Measurements from ENCODE around the gene PRDM1.
A peak's percentile ranks its signal among the peaks of the same experiment; 100 is the strongest.

The PRDM1 gene

DNA sequence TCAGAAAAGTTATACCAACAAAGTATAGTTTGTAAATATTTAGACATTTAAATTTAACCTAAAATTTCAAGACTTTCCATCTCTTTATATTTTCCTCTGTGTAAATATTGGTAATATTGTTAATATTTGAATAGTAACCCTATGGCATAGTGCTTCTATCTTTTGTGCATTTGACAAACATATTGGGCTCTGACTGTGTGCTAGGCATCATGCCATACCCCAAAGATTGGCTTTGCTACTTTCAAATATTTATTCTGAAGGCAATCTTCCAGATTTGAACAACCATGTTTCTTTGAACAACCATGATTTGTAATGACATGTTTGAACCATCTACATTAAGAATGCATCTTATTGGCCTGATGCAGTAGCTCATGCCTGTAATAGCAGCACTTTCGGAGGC, 15.5 kb upstream of the PRDM1 start:
- no peak for DNase-seq

DNA sequence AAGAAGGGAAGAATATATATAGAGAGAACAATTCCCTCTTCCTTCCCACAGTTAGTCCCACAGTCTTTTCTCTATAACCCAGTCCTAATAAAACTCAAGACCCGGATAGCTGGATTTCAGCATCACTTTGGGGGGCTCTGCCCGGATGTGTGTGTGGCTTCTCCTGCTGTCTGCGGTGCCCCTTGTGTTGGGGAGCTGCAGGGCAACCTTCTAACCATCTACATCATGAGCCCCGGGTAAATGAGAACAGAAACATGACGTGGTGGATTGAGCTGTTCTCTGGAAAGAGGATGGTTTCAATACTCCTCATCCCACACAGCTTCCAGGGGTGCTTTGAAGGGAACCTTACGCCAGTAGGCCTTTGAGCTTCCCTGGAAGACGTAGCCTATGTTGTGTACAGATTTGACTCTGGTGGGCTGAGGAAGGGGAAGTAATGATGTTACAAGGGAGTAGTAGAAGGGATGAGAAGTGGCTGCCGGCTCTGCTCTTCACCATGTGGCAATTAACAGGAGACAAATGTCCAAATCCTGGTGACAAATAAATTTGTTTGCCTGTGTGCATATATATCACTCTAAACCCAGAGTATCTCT, 13.5 kb upstream of the PRDM1 start:
- no peak for DNase-seq

DNA sequence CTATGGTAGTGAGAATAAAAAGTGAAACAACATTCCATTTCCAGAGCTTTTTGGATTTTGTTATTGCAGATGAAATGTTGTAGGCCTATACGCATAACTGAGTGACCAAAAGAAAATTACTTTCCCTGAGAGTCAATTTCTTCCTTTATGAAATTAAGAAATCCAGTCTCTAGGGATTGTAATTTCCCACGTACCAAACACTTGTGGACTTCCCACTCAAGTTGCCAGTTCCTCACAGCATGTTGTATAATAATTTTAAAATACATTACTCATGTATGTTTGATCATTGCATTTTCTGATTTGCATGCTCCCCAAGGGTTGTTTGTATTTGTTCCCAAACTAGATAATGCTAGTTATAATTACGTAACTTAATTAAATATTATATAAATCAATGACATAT, 12.0 kb upstream of the PRDM1 start:
- DNase-seq = no peak

DNA sequence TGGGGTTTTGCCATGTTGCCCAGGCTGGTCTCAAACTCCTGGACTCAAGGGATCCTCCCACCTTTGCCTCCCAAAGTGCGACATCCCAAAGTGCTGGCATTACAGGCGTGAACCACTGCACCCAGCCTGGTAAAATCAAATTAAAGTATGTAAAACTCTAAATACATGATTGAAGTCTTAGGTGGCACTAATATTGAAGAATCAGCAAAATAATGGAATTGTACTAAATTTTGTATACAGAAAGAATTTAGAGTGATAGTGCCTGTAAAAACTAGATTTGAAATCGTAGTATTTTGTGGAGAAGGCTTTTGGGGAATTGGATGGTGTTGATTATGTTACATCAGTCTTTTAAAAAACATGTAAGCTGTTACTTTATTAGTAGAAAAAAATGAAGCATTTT, 10.0 kb upstream of the PRDM1 start:
- DNase-seq = no peak

DNA sequence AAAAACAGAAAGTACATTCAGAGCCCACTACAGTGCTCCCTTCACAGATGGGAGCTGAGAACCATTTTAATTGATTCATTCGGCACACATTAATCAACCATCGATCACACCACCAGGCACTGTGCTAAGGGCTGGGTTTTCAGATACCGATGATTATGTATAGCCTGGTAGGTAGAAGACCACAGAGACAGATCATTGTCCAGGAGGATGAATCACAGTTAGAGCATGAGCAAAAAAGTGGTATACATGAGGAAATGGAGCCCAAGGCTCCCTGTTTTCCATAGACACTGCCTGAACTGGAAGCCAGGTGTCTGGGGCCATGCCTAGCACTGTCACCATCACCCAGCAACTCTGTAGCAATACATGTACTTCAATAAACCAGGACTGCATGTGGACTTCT, 9.0 kb upstream of the PRDM1 start:
- DNase-seq = no peak

DNA sequence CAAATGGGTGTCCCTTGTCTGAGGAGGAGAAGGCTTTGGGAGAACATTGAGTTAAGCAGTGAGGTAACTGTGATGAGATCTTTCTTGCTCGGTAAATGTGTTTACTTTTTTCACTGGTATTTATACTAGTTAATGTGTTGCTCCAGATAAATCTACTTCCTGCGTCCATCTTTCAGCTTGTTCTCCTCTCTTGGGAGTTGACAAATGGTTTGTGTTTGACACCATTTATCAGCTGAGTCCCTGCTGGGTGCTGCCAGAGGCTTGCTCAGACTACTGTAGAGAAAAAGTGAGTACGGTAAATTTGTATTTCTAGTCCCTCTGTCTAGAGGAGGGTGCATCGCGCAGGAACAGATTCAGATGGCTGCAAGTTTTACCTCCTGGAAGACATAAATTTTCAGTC, 8.3 kb upstream of the PRDM1 start:
- DNase-seq = no peak

DNA sequence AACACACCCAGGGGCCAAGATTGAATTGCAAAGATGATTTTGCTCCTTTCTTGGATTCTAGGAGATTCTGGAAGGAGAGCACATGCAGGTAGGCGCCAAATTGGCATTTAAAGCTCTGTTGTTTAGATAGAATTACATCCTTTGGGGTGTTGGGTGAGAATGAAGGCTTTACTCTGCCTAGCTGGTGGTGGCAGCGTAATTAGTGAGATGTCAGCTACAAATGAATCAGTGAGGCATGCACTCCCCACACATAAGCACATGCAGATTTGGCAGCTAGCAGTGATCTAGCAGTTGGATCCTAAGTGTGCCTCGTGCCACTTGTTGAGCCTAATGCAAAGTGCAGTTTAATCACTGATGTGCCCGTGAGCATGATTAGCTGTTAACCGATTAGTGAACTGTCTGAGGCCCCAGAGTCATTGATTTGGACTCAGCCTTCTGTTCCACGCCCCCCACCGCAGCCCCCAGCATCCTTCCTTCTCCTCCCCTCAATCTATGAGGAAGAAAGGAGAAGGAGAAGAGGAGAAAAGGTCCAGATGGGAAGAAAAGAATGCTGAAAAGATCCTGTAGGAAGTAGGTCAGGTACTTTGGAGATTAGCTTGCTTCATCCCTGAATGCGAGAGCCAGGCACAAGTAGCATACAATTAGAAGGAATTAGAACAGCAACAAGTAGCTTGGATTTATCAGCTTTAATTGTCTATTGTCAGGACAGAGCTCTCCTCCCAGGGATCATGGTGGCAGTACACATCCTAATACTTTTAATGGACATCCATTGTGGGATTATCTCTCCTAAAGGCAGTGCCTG, 6.0 kb upstream of the PRDM1 start:
- DNase-seq = no peak

DNA sequence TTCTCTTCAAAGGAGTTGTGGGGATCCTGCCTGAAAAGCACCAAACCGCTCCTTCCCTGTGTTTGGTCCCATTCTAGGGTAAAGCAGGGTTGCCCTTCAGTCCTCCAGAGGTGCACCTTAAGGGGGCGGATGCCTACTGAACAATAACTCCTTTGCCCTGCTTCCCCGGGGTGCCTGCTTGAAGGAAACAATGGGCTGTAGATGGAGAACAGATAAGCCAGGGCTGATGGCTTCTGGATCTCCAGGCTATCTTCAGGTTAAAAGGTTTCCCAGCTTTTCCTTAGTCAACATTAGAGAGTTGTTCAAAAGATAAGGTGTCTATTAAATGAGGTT, 5.4 kb upstream of the PRDM1 start:
- DNase-seq = no peak

DNA sequence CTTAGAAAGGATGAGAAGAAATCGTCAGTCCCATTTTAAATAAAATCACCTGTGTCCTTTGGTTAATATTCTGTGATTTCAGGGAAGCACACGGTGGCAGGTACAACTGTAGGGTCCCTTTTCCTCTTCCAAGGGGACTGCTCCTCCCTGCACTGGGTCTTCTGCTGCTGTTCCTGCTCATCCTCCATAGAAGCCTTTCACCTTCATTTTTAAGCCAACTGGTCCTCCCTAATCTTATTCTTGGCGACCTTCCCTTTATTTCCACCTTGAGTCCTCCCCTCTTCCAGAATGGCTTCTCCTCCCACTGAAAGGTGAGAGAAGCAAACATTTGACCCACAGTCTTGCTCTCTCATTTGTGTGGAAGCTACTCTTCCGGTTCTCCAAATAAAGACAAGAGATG, 4.4 kb upstream of the PRDM1 start:
- no peak for DNase-seq

DNA sequence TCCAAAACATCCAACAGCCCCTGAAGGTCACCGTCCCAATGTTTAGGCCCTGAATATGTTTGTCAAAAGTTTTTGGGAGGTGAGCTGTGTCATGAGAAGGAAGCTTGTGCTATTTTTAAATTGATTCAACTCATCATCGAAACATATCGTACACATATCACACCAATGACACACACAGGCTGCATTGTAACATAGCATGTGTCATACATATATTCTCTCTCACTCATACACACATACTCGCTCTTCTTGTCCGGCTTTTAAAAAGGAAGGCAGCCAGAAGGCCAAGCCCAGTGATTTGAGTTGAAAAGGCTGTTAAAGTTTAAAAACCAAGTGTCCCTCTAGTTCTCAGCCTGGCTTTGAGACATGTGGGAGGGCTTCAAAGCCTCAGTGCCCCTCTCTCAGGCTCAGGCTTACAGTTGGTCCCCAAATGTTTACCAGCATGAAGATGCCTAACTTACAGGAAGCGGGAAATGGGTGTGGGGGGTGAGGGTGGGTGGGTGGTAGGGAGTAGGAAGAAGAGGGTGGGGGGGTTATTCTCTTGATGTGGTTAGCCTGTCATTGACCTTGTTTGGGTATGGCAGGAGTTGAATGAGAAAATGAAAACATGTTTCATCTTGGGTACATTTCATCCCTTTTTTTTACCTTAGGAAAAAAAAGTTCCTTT, 3.3 kb upstream of the PRDM1 start:
- DNase-seq = no peak

DNA sequence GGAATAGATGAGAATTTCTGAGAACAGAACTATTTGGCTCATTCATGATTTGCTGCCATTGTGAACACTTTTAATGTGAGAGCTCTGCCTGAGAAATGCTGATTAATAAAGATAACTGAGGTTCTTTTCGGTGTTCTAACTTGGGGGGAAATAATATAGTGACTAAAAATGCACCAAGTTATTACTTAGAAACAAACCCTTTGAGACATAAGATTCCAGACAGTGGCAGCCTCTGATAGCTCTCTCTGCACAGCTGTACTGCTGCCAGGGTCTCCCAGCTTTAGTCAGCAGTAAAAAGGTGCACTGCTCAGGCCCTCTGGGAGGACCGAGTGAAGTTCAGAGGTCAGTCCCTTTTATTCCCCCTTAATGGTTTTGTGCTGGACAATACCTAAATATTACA, 2.5 kb upstream of the PRDM1 start:
- DNase-seq = no peak

DNA sequence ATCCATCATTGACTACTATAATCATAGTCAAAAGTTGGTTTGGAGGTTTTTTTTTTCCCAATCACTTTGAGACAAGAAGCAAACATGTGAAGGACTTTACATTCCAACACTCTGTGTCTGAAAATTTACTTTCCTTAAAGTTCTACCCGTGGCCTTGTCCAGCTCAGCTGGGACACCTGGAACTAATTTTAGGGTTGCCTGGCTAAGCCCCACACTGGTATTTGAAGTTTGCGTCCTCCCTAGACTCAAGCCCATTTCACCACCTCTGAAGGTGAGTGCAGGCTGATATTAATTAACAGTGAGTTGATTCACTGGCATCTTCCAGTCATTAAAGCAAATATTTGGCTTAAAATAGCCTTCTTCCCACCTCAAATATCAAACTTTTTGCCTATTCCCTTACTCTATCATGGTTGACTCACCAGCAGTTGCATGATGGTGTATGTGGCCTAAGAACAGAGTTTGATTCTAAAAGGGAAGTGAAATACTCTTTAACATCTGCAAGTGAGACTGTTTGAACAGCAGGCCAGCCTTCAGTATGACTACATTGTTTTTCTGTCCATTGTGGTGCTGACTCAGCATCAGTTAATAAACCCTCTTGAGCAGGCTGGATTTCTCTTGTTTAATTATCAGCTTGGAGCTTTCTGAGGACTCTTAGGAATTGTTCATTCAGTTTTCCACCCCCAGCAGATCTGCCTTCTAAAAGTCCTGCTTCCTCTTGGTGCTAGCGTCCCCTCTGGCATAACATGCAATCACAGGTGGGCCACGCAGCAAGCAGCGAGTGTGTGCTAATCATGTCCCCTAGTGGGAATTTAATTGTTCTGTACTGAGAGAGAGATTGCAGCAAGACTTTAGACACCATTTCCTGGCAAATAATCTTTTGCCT, 1.8 kb upstream of the PRDM1 start:
- peak in 2 of 58 donors; percentile 10 to 13 for DNase-seq

DNA sequence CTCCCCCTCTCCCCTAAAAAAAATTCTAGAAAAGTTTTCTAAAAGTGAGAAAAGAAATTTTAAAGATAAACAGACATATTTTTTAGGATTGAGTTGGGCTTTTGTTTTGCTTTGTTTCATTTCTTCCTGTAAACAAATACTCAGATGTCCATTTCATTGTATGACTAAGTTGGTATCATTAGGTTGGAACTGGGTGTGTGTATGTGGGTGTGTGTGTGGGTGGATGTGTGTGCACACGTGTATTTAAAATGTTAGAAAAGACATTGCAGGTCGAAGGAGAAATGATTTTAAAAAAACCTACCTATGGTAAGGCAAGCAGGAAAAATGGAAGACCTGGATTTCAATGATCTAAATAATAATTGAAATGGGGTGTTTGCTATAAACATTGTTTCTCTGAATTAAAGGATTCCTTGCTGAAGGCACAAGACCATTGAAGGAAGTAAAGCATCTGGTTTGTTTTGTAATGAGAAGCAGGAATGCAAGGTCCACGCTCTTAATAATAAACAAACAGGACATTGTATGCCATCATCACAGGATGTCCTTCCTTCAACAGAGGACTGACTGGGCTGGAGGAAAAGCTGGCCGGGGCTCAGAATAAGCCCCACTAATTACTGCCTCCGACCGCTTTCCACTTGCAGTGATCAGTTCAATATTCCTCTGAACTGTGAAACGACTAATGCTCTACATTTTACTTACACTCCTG, 996 bp upstream of the PRDM1 start:
- no peak for DNase-seq

DNA sequence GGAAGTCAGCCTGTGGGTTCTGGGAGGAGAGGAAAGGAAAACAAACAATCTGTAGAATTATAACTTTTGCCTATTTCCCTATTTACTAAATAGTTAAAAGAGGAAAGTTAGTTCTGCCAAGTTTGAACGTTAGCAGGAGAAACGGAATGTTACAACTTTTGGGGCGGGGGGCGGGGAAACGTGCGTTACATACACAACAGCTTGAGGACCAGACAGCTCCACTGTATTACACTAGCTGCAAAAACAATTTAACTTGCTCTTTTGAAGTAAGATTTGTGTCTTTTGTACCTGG, 498 bp upstream of the PRDM1 start:
- no peak for DNase-seq

DNA sequence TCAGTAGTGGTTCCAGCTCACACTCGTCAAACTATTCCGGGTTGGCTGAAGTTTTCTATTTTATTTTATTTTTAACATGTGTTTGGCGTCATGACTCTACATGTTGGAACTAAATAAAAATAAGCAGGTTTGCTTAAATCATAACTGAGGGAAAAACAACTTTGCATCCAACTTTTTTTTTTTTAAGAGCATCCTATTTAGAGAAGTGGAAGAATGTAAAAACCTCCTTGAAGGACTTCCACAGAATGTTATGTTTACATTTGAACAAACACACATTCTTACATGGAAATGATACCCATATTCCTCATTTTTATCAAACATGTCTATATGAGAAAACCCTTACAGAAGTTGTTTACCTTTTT, 659 bp downstream of the PRDM1 start:
- no peak for DNase-seq

DNA sequence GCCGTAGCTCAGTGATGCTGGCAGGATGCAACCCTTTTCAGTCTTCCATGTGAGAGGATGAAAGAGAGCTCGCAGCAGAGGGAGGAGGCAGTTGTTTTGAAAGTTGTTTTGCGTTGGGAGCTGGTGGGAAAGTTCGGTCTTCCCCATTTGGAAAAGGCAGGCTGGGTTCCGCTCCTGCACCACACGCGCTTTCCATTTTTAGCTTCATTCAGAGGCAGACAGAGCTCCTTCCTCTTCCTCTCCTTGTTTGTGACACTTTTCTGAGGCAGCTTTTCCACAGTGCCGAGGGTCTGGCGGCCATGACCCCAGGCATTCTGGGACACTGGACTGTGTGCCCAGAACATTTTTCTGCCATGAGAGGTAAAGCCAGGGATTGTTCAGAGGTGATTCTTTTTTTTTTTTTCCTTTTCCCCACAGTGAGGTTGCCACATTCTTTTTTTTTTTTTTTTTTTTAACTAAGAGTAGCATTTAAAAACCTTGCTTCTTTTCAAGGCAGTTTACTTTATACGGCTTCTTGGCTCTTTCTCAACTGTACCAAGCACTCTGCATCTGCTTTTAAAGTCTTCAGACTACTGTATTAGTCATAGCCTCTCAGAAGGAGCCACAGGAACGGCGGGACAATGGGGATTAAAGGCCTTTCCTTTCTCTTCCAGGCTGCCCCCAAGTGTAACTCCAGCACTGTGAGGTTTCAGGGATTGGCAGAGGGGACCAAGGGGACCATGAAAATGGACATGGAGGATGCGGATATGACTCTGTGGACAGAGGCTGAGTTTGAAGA, 1.6 kb downstream of the PRDM1 start:
- peak in 9 of 58 donors; percentile 8 to 28 (median 16) for DNase-seq

DNA sequence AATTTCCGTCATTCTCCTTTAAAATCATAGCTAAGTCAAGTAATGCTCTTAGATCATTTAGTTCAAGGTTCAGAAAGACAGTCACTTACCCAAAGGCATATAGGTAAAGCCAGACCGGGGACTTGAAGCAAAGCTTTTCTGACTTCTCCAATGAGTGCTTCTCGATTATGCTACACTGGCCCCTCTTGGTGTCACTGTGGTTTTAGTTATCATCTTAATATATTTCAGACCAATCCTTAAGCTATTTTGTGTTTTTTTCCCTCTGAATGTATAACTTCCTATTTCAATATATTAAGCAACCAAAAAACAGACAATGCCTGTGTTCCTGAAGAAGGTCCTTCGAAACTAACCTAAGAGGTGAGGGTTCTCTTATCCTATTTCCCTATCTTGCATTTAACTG, 3.9 kb downstream of the PRDM1 start:
- DNase-seq = no peak

DNA sequence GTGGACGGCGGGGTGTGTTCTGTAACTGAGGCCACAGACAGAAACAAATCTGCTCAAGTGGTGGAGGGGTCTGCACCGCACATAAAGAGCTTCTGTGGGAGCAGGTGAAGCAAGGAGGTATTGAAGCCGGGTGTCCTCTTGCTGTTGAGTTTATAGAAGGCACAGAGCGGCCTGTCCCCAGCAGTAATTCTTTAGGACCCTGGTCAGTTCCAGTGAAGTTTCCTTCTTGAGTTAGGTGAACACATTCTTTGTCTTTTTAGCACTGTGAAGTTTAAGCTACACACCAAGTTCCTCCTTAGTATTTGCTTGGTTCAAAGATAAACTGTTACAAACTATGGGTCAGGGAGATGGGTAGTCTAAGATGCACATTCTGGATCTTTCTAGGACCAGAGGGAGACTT, 6.1 kb downstream of the PRDM1 start:
- DNase-seq = no peak

DNA sequence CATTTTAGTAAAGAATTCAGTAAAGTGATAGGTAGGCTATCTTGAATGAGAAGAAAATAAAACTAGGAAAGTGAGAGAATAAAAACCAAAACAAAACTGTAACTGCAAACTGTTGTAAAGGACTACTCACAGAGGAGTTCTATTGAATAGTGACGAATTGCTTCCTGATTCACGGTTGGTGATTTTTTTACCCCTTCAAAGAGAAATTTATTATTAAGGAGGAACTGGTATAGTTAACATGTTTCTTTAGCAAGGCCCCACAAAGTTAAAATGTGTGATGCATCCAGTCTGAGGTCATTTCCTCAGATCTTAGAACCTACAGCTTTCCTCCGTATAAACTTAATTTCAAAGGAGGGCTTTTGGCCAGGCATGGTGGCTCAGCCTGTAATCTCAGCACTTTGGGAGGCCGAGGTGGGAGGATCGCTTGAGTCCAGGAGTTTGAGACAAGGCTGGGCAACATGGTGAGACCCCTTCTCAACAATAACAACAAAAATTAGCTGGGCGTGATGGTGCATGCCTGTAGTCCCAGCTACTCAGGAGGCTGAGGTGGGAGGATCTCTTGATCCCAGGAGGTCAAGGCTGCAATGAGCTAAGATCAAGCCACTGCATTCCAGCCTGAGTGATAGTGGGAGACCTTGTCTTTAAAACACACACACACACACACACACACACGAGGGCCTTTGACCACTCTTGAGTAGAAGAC, 8.3 kb downstream of the PRDM1 start:
- no peak for DNase-seq

DNA sequence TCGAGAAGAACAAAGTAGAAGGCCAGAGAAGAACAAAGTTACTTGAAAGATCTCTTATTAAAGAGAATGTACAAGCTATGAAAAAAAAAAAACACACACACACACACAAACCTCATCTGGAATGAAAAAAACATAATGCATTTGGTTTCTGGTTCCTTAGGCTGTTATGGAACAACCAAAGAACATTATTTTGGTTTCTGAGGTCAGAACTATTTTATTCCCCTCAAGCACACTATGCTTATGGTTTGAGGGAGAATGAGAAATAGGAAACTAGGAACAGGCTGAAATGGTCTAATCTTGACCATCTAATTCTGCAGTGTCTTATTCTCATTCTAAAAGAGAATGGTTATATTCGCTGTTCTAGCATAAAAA, 8.8 kb downstream of the PRDM1 start:
- no peak for DNase-seq

Measured in anterior cingulate cortex (tissue), 58 donors.